ENCODE measurements around the gene TNS2. TPM values are rescaled to one million over a fixed set of nuclear protein-coding genes. Genes with fewer than 3 reads are reported as not detected.

TNS2 gene
- total and polyA plus RNA-seq, 10 of the 15 experiments (the other 5 are each of a cell fraction or from before 2014, with no cell fraction given) = 0.03 to 0.72 (median 0.16) TPM; not detected in 4

DNA sequence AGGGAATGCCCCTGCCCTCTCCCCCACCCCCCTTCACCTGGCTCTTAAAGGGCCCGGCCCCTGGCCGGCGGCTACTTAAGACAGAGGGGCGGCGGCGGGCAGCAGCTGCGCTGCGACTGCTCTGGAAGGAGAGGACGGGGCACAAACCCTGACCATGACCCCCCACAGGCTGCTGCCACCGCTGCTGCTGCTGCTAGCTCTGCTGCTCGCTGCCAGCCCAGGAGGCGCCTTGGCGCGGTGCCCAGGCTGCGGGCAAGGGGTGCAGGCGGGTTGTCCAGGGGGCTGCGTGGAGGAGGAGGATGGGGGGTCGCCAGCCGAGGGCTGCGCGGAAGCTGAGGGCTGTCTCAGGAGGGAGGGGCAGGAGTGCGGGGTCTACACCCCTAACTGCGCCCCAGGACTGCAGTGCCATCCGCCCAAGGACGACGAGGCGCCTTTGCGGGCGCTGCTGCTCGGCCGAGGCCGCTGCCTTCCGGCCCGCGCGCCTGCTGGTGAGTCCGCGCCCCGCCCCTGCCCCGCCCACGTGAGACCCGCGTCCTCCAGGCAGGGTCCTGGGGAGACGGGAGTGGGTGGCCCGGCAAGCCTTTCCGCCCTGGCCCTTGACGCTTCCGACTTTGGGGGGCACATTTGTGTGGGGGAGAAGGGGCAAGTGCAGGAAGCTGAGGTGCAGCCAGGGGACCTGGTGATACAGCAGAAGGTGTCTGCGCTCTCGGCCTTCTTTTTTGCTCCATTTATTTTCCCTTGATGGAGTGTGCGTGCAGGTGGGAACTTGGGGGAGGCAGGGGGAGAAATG is 47.9 kb downstream of the TNS2 start, which contains the start of gene IGFBP6:
Gene IGFBP6, plus strand, starts transcription at position 104 of the 790 bp plus-strand sequence. Its CDS starts 51 bp downstream, at position 155.
- Histone ChIP-seq H3K27me3 (replicated peaks in 1 of 2; ENCODE audit: control insufficient read depth in 2 of 2, insufficient read depth in 2 of 2, low read length in 1 of 2) (peaks cover 0 to 6% of the 10 kb centered on the region in 2 experiments; a peak in 2 of 4 replicates), H3K9me3 (replicated peaks; ENCODE audit: control insufficient read depth, insufficient read depth, low read length) (no peaks in the 10 kb centered on the region), H3K4me2 (ENCODE audit: control insufficient read depth, insufficient read depth) (peak within 1 kb of the TSS; percentile 94), H3K9ac (ENCODE audit: control insufficient read depth, insufficient read depth, low read length) (no peak within 1 kb of the TSS), H3K27ac (ENCODE audit: control insufficient read depth, insufficient read depth) (no peak within 1 kb of the TSS), H3K79me2 (ENCODE audit: control insufficient read depth, insufficient read depth, low read length) (no peaks in the 10 kb centered on the region), H3K36me3 (ENCODE audit: control insufficient read depth in 2 of 2, insufficient read depth in 2 of 2, low read length in 1 of 2) (no peaks in the 10 kb centered on the region), H2AFZ (ENCODE audit: control insufficient read depth, low read depth, low read length) (peak within 1 kb of the TSS; percentile 75), H4K20me1 (ENCODE audit: control insufficient read depth, insufficient read depth) (no peaks in the 10 kb centered on the region), H3K4me3 (peak within 1 kb of the TSS; percentile 62), H3K4me1 (ENCODE audit: control insufficient read depth, insufficient read depth, low read length) (peaks cover 15% of the 10 kb centered on the region)
- ATAC-seq (peak; percentile 85), DNase-seq (ENCODE audit: low read depth, low spot score) (no peak), FAIRE-seq (no peak)
- ChIA-PET POLR2A (interaction anchor here (0.6 to 2.8 kb wide), 4 partner anchors 19 to 655 kb away, joined by 3 to 10 read pairs (median 4); partner anchors contain the start of gene SPRYD3), RAD21 (ENCODE audit: unreplicated experiment) (interaction anchor here (1.1 to 4.7 kb wide), 6 partner anchors 11 to 100 kb away, joined by 4 to 84 read pairs (median 4); partner anchors contain the start of gene SPRYD3), CTCF (interaction anchor here (1.2 to 11.8 kb wide), 6 partner anchors 16 to 247 kb away, joined by 3 to 355 read pairs (median 10); partner anchors contain the start of gene SPRYD3), SMC1A (ENCODE audit: uncharacterized antibody, unreplicated experiment) (interaction anchor here (0.6 to 7.0 kb wide), 4 partner anchors 24 to 223 kb away, joined by 3 to 126 read pairs (median 5); no protein-coding TSS in a partner anchor)
- in situ Hi-C loops (cut with MboI) (no loop called here), intact Hi-C loops (cut with micrococcal nuclease; ENCODE audit: unreplicated experiment) (loop anchor here (5.0 kb wide), 1 partner anchor 45 kb away; the partner anchor contains the start of gene TNS2)
- TF ChIP-seq RB1 (IDR thresholded peaks at IDR 0.05; ENCODE audit: borderline replicate concordance) (0 out of 2 replicates have a peak, but pooled peaks have one; percentile 40), DPF2 (IDR thresholded peaks at IDR 0.05) (0 out of 2 replicates have a peak, but pooled peaks have one; percentile 54), EGR1 (IDR thresholded peaks at IDR 0.05; ENCODE audit: borderline replicate concordance in 1 of 2, low read depth in 2 of 2, low read length in 2 of 2) (no peak; a peak in 1 of 3 replicates), LARP7 (IDR thresholded peaks at IDR 0.05) (peak; percentile 70), POLR2A (IDR thresholded peaks at IDR 0.05; ENCODE audit: low read depth, low read length) (peak; percentile 58; the same call in 1 of the 2 replicates), IKZF1 (conservative IDR thresholded peaks at IDR 0.05) (peak; percentile 10), CHD1 (IDR thresholded peaks at IDR 0.05; ENCODE audit: low read depth, low read length) (no peak), GATAD2B (conservative IDR thresholded peaks at IDR 0.05; ENCODE audit: low read depth) (peak; percentile 87), POLR2AphosphoS2 (IDR thresholded peaks at IDR 0.05; ENCODE audit: low read depth, low read length) (no peak), BHLHE40 (IDR thresholded peaks at IDR 0.05; ENCODE audit: borderline replicate concordance in 1 of 2, low read depth in 2 of 2, low read length in 1 of 2) (peak in 1 of 2 experiments; percentile 51; a peak in 1 of 4 replicates), ZNF217 (IDR thresholded peaks at IDR 0.05) (0 out of 2 replicates have a peak, but pooled peaks have one; percentile 42), NR2F1 (conservative IDR thresholded peaks at IDR 0.05) (0 out of 2 replicates have a peak, but pooled peaks have one; percentile 28)
- TF ChIP-seq, protein P1, sequence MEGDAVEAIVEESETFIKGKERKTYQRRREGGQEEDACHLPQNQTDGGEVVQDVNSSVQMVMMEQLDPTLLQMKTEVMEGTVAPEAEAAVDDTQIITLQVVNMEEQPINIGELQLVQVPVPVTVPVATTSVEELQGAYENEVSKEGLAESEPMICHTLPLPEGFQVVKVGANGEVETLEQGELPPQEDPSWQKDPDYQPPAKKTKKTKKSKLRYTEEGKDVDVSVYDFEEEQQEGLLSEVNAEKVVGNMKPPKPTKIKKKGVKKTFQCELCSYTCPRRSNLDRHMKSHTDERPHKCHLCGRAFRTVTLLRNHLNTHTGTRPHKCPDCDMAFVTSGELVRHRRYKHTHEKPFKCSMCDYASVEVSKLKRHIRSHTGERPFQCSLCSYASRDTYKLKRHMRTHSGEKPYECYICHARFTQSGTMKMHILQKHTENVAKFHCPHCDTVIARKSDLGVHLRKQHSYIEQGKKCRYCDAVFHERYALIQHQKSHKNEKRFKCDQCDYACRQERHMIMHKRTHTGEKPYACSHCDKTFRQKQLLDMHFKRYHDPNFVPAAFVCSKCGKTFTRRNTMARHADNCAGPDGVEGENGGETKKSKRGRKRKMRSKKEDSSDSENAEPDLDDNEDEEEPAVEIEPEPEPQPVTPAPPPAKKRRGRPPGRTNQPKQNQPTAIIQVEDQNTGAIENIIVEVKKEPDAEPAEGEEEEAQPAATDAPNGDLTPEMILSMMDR (IDR thresholded peaks at IDR 0.05 in 2 of 3, conservative IDR thresholded peaks at IDR 0.05 in 1 of 3; ENCODE audit: control insufficient read depth in 2 of 3, extremely low read depth in 1 of 3, insufficient read depth in 1 of 3, low read depth in 3 of 3, low read length in 3 of 3) = 0 out of 6 replicates have a peak, but pooled peaks of 1 of the 3 experiments have one; percentile 11
- TF ChIP-seq, protein P2, sequence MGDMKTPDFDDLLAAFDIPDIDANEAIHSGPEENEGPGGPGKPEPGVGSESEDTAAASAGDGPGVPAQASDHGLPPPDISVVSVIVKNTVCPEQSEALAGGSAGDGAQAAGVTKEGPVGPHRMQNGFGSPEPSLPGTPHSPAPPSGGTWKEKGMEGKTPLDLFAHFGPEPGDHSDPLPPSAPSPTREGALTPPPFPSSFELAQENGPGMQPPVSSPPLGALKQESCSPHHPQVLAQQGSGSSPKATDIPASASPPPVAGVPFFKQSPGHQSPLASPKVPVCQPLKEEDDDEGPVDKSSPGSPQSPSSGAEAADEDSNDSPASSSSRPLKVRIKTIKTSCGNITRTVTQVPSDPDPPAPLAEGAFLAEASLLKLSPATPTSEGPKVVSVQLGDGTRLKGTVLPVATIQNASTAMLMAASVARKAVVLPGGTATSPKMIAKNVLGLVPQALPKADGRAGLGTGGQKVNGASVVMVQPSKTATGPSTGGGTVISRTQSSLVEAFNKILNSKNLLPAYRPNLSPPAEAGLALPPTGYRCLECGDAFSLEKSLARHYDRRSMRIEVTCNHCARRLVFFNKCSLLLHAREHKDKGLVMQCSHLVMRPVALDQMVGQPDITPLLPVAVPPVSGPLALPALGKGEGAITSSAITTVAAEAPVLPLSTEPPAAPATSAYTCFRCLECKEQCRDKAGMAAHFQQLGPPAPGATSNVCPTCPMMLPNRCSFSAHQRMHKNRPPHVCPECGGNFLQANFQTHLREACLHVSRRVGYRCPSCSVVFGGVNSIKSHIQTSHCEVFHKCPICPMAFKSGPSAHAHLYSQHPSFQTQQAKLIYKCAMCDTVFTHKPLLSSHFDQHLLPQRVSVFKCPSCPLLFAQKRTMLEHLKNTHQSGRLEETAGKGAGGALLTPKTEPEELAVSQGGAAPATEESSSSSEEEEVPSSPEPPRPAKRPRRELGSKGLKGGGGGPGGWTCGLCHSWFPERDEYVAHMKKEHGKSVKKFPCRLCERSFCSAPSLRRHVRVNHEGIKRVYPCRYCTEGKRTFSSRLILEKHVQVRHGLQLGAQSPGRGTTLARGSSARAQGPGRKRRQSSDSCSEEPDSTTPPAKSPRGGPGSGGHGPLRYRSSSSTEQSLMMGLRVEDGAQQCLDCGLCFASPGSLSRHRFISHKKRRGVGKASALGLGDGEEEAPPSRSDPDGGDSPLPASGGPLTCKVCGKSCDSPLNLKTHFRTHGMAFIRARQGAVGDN (IDR thresholded peaks at IDR 0.05) = peak; percentile 60
- BruUV-seq (replicated peaks) = no TSS peak
- WGBS (ENCODE audit: insufficient coverage, insufficient replicate concordance, low lambda C conversion rate, missing lambda C conversion rate) = 6% methylated on average over 40 of the region's 51 CpGs

All from GM12878 (cell line).